HG02885 (cell line): ENCODE results near the gene FOXRED2.

ENCODE experiments used
- ATAC-seq: cut with Tn5 transposase; IDR thresholded peaks from one replicate; pipeline ENCODE4 v1.9.1; 2021; ENCODE audit warnings: mild to moderate bottlenecking; ENCODE audit not compliant: unreplicated experiment, poor library complexity

The FOXRED2 gene

GRCh38 chr22:36471341-36471821, 35.5 kb downstream of the FOXRED2 start:
- ATAC-seq: no peak

GRCh38 chr22:36470994-36471331, 35.9 kb downstream of the FOXRED2 start:
- no peak for ATAC-seq

- no peak for ATAC-seq
Measured at GRCh38 chr22:36470162-36470993, 36.5 kb downstream of the FOXRED2 start.

GRCh38 chr22:36469094-36469710, 37.6 kb downstream of the FOXRED2 start:
- no peak for ATAC-seq

- ATAC-seq: no peak
Measured at GRCh38 chr22:36467946-36468345, 38.9 kb downstream of the FOXRED2 start.

GRCh38 chr22:36467042-36467810, 39.6 kb downstream of the FOXRED2 start:
- no peak for ATAC-seq

- ATAC-seq: no peak
Measured at GRCh38 chr22:36466258-36466657, 40.6 kb downstream of the FOXRED2 start.

- ATAC-seq: no peak
Measured at GRCh38 chr22:36465232-36466021, 41.4 kb downstream of the FOXRED2 start.

GRCh38 chr22:36464715-36465231, 42.1 kb downstream of the FOXRED2 start:
- ATAC-seq: no peak

GRCh38 chr22:36463783-36464184, 43.1 kb downstream of the FOXRED2 start:
- ATAC-seq: no peak

- no peak for ATAC-seq
Measured at GRCh38 chr22:36461665-36462649, 44.9 kb downstream of the FOXRED2 start.

GRCh38 chr22:36460202-36460601, 46.6 kb downstream of the FOXRED2 start:
- ATAC-seq: no peak

GRCh38 chr22:36457688-36458450, 49.0 kb downstream of the FOXRED2 start:
- no peak for ATAC-seq

GRCh38 chr22:36456464-36456845, 50.4 kb downstream of the FOXRED2 start:
- ATAC-seq: no peak

GRCh38 chr22:36455571-36456463, 51.0 kb downstream of the FOXRED2 start:
- ATAC-seq: no peak

GRCh38 chr22:36454916-36455570, 51.8 kb downstream of the FOXRED2 start:
- ATAC-seq: peak; percentile 75
